Neural cell (in vitro differentiated cells): ENCODE measurements around the gene SCGN. TPM values are rescaled to one million over a fixed set of nuclear protein-coding genes. Genes with fewer than 3 reads are reported as not detected.

Experiments used
- H2AFZ ChIP-seq: fragments of 200-600, 300-800 bp; sonication (generic), shearing (Covaris generic); 2 replicates; pipeline ENCODE4 v1.6.0; 2014; ENCODE audit warnings: low read depth, mild to moderate bottlenecking, antibody characterized with exemption, low read length, moderate library complexity
- H3F3A ChIP-seq: fragments of 200-600 bp; shearing (Covaris generic); 2 replicates; pipeline ENCODE4 v1.6.1; 2016; ENCODE audit warnings: mild to moderate bottlenecking, moderate library complexity, mixed read lengths, antibody characterized with exemption, low read length; ENCODE audit not compliant: insufficient read depth, poor library complexity, severe bottlenecking
- H3K27ac ChIP-seq: fragments of 200-600, 300-800 bp; sonication (generic), shearing (Covaris generic); 2 replicates; pipeline ENCODE4 v1.5.1; 2014; ENCODE audit warnings: mild to moderate bottlenecking, low read length, moderate library complexity
- H3K27me3 ChIP-seq: fragments of 300-800, 200-600 bp; sonication (generic), shearing (Covaris generic); 2 replicates; pipeline ENCODE4 v1.6.0; 2014; ENCODE audit warnings: mild to moderate bottlenecking, low read depth, low read length, moderate library complexity; ENCODE audit not compliant: insufficient read depth
- H3K36me3 ChIP-seq: fragments of 300-800, 200-600 bp; sonication (generic), shearing (Covaris generic); 2 replicates; pipeline ENCODE4 v1.5.1; 2014; ENCODE audit warnings: mild to moderate bottlenecking, antibody characterized with exemption, low read length, moderate library complexity; ENCODE audit not compliant: insufficient read depth
- H3K4me2 ChIP-seq: fragments of 300-800, 200-600 bp; sonication (generic), shearing (Covaris generic); 2 replicates; pipeline ENCODE4 v1.6.0; 2014; ENCODE audit warnings: mild to moderate bottlenecking, low read length
- H3K4me3 ChIP-seq: fragments of 300-800, 200-600 bp; sonication (generic), shearing (Covaris generic); 2 replicates; pipeline ENCODE4 v1.5.1; 2014; ENCODE audit warnings: mild to moderate bottlenecking, low read length, moderate library complexity
- H3K79me2 ChIP-seq: fragments of 200-600 bp; shearing (Covaris generic); replicated peaks from 2 replicates; pipeline ENCODE4 v1.6.0; 2014; ENCODE audit warnings: mild to moderate bottlenecking, low read length, moderate library complexity; ENCODE audit not compliant: insufficient read depth
- H3K9ac ChIP-seq: fragments of 300-800, 200-600 bp; sonication (generic), shearing (Covaris generic); 2 replicates; pipeline ENCODE4 v1.6.1; 2016; ENCODE audit warnings: mild to moderate bottlenecking, low read length, mixed read lengths
- H3K9me2 ChIP-seq: fragments of 200-600 bp; shearing (Covaris generic); 2 replicates; pipeline ENCODE4 v1.6.1; 2016; ENCODE audit warnings: mild to moderate bottlenecking, low read length, mixed read lengths; ENCODE audit not compliant: insufficient read depth
- H3K9me3 ChIP-seq: fragments of 200-600, 300-800 bp; sonication (generic), shearing (Covaris generic); 2 replicates; pipeline ENCODE4 v1.6.1; 2016; ENCODE audit warnings: mild to moderate bottlenecking, mixed run types, low read length, moderate library complexity, mixed read lengths
- H4K20me1 ChIP-seq: fragments of 200-600 bp; shearing (Covaris generic); 2 replicates; pipeline ENCODE4 v1.6.1; 2016; ENCODE audit warnings: mild to moderate bottlenecking, mixed run types; ENCODE audit not compliant: insufficient read depth
- EP300 ChIP-seq: fragments of 450-650 bp; conservative IDR thresholded peaks from 2 replicates; pipeline ENCODE4 v1.6.1; 2014; ENCODE audit warnings: antibody characterized with exemption, mild to moderate bottlenecking, moderate library complexity; ENCODE audit not compliant: poor library complexity, severe bottlenecking
- EZH2 ChIP-seq: fragments of 200-600, 300-800 bp; shearing (Covaris generic), sonication (generic); IDR thresholded peaks from 2 replicates; pipeline ENCODE4 v1.6.1; 2014; ENCODE audit warnings: antibody characterized with exemption, low read length, borderline replicate concordance, mild to moderate bottlenecking; ENCODE audit not compliant: insufficient read depth, poor library complexity, severe bottlenecking
- MXI1 ChIP-seq: fragments of 450-650 bp; conservative IDR thresholded peaks from 2 replicates; pipeline ENCODE4 v1.6.1; 2014; ENCODE audit warnings: antibody characterized with exemption, mild to moderate bottlenecking; ENCODE audit not compliant: poor library complexity, severe bottlenecking
- POLR2AphosphoS5 ChIP-seq: IDR thresholded peaks from 2 replicates; pipeline ENCODE4 v1.6.1; 2012
- RAD21 ChIP-seq: fragments of 450-650 bp; conservative IDR thresholded peaks from 2 replicates; pipeline ENCODE4 v1.6.1; 2014; ENCODE audit warnings: antibody characterized with exemption, mild to moderate bottlenecking, moderate library complexity
- REST ChIP-seq: IDR thresholded peaks from 2 replicates; pipeline ENCODE4 v1.6.1; 2012; ENCODE audit warnings: borderline replicate concordance
- SMC3 ChIP-seq: fragments of 450-650 bp; conservative IDR thresholded peaks from 2 replicates; pipeline ENCODE4 v1.6.1; 2014; ENCODE audit warnings: antibody characterized with exemption, mild to moderate bottlenecking, moderate library complexity; ENCODE audit not compliant: poor library complexity
- TAF1 ChIP-seq: IDR thresholded peaks from 2 replicates; pipeline ENCODE4 v1.6.1; 2012; ENCODE audit warnings: low read depth
- polyA plus RNA-seq: library from polyadenylated mRNA; depleted of rRNA; stranded (reverse); fragments of >200 nt; gene quantifications from 2 replicates; pipeline ENCODE4 v1.2.3, GENCODE V29; 2014
- TF ChIP-seq, protein P1 (sequence below): fragments of 450-650 bp; IDR thresholded peaks from 2 replicates; pipeline ENCODE4 v1.5.1; 2014; ENCODE audit warnings: antibody characterized with exemption, mild to moderate bottlenecking, moderate library complexity; ENCODE audit not compliant: poor library complexity, severe bottlenecking

Gene SCGN
- polyA plus RNA-seq, 1 donor from 2014 or later = 254 TPM

DNA sequence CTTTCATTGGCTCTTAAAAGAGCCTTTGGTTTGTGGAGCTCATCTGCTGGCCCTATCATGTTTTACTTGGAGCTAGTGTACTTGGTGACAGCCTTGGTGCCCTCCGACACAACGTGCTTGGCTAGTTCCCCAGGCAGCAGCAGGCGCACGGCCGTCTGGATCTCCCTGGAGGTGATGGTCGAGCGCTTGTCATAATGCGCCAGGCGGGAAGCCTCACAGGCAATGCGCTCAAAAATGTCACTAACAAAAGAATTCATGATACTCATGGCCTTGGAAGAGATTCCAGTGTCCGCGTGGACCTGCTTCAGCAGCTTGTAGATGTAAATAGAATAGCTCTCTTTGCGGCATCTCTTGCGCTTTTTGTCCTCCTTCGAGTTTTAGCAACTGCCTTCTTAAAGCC lies 79.7 kb downstream of the SCGN start:
- H3K27me3 ChIP-seq = no peaks in the 10 kb centered on the region

DNA sequence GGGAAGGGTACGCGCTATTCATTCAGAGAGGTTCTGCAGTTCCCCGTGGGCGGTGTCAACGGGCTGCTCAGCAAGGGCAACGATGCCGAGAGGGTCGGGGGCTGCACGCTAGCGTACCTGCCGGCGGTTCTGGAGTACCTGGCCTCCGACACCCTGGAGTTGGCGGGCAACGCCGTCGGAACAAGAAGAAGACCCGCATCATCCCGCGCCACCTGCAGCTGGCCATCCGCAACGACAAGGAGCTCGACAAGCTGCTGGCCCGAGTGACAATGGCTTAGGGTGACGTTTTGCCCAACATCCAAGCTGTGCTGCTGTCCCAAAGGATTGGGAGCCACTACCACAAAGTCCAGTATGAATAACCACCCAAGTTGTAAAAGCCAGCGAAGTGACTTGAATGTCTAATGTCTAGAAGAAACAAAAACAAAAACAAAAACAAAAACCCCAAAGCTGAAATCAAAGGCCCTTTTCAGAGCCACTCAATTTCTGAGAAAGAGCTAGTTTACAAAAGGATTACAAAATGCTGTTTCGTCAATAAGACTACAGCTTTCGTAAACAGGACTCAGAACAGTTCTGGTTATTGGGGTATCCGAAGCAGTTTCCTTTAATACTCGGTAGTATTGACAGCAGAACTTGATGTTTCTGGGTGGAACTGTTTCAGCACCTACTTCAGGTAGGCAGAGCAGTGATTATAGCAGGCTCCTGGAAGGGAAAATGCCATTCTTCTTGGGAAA lies 80.6 kb downstream of the SCGN start:
- H3K9ac ChIP-seq = no peak overlapping the region
- H3K27me3 ChIP-seq = no peaks in the 10 kb centered on the region
- no peaks in the 10 kb centered on the region for H3K79me2 ChIP-seq
- H4K20me1 ChIP-seq = no peaks in the 10 kb centered on the region
- no peaks in the 10 kb centered on the region for H3F3A ChIP-seq
- H3K27ac ChIP-seq = no peak overlapping the region
- no peaks in the 10 kb centered on the region for H3K9me2 ChIP-seq
- no peak overlapping the region for H3K4me3 ChIP-seq
- no peak overlapping the region for H2AFZ ChIP-seq
- no peaks in the 10 kb centered on the region for H3K36me3 ChIP-seq
- H3K9me3 ChIP-seq = no peaks in the 10 kb centered on the region
- H3K4me2 ChIP-seq = no peak overlapping the region
- no peak for TF ChIP-seq EP300
- no peak for TF ChIP-seq RAD21
- TF ChIP-seq EZH2 = no peak
- no peak for TF ChIP-seq POLR2AphosphoS5
- TF ChIP-seq TAF1 = no peak
- no peak for TF ChIP-seq SMC3
- TF ChIP-seq, protein P1, sequence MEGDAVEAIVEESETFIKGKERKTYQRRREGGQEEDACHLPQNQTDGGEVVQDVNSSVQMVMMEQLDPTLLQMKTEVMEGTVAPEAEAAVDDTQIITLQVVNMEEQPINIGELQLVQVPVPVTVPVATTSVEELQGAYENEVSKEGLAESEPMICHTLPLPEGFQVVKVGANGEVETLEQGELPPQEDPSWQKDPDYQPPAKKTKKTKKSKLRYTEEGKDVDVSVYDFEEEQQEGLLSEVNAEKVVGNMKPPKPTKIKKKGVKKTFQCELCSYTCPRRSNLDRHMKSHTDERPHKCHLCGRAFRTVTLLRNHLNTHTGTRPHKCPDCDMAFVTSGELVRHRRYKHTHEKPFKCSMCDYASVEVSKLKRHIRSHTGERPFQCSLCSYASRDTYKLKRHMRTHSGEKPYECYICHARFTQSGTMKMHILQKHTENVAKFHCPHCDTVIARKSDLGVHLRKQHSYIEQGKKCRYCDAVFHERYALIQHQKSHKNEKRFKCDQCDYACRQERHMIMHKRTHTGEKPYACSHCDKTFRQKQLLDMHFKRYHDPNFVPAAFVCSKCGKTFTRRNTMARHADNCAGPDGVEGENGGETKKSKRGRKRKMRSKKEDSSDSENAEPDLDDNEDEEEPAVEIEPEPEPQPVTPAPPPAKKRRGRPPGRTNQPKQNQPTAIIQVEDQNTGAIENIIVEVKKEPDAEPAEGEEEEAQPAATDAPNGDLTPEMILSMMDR = no peak

More for the DNA sequence above, 79.7 kb downstream of the SCGN start:
- no peak overlapping the region for H3K27ac ChIP-seq
- no peaks in the 10 kb centered on the region for H3F3A ChIP-seq
- no peaks in the 10 kb centered on the region for H3K9me3 ChIP-seq
- no peak overlapping the region for H3K9ac ChIP-seq
- H3K79me2 ChIP-seq = no peaks in the 10 kb centered on the region
- no peaks in the 10 kb centered on the region for H4K20me1 ChIP-seq
- no peaks in the 10 kb centered on the region for H3K36me3 ChIP-seq
- H2AFZ ChIP-seq = no peak overlapping the region
- H3K4me3 ChIP-seq = no peak overlapping the region
- H3K9me2 ChIP-seq = no peaks in the 10 kb centered on the region
- TF ChIP-seq RAD21 (no peak), EZH2 (no peak), EP300 (no peak), SMC3 (no peak), TAF1 (no peak), POLR2AphosphoS5 (no peak), MXI1 (no peak), REST (no peak)
- TF ChIP-seq, protein P1 = no peak
- H3K4me2 ChIP-seq = no peak overlapping the region
